Ascending aorta (tissue), 2 donors: ENCODE data around the gene MCF2L. TPM values are rescaled to one million over a fixed set of nuclear protein-coding genes. Genes with fewer than 3 reads are reported as not detected.

Source experiments
- DNase-seq, 2 donors: peaks; one replicate each; pipeline ENCODE4 v3.0.0-alpha.2; 2019; ENCODE audit warnings: low spot score in 2 of 2
- H3K27ac ChIP-seq, 2 donors: fragments of 200-600 bp; sonication (generic); one replicate each; pipeline ENCODE4 v1.5.1; 2016 to 2017; ENCODE audit warnings: mild to moderate bottlenecking in 1 of 2
- H3K27me3 ChIP-seq: fragments of 200-600 bp; sonication (generic); one replicate; pipeline ENCODE4 v1.5.1; 2017
- H3K36me3 ChIP-seq, 2 donors: fragments of 200-600 bp; sonication (generic); one replicate each; pipeline ENCODE4 v1.5.1; 2016
- H3K4me1 ChIP-seq, 2 donors: fragments of 200-600 bp; sonication (generic); one replicate each; pipeline ENCODE4 v1.5.1; 2016 to 2017; ENCODE audit warnings: mild to moderate bottlenecking in 1 of 2
- H3K4me3 ChIP-seq, 2 donors: fragments of 200-600 bp; sonication (generic); one replicate each; pipeline ENCODE4 v1.5.1; 2016 to 2017; ENCODE audit warnings: mild to moderate bottlenecking in 1 of 2
- H3K9me3 ChIP-seq, 2 donors: fragments of 200-600 bp; sonication (generic); one replicate each; pipeline ENCODE4 v1.5.1; 2016
- intact Hi-C: fragments of 100-400 bp; cut with DNase I; formaldehyde crosslinking; loops from one replicate; pipeline ENCODE4 v1.15.1; 2023
- total RNA-seq: library from RNA; depleted of rRNA; stranded (reverse); fragments of >200 nt; gene quantifications from one replicate; pipeline ENCODE4 v1.1.0, GENCODE V29; 2016
- TF ChIP-seq, protein P1 (sequence below), 3 experiments: fragments of 200-600 bp in 2 of 3; fragments of 450-650 bp in 1 of 3; sonication (generic) in 2 of 3; IDR thresholded peaks; one replicate each; pipeline ENCODE4 v1.5.1; 2016 to 2019; ENCODE audit warnings: antibody characterized with exemption in 3 of 3, mild to moderate bottlenecking in 1 of 3, moderate library complexity in 1 of 3

Gene MCF2L
- total RNA-seq, 1 donor from 2014 or later: 112 TPM

DNA sequence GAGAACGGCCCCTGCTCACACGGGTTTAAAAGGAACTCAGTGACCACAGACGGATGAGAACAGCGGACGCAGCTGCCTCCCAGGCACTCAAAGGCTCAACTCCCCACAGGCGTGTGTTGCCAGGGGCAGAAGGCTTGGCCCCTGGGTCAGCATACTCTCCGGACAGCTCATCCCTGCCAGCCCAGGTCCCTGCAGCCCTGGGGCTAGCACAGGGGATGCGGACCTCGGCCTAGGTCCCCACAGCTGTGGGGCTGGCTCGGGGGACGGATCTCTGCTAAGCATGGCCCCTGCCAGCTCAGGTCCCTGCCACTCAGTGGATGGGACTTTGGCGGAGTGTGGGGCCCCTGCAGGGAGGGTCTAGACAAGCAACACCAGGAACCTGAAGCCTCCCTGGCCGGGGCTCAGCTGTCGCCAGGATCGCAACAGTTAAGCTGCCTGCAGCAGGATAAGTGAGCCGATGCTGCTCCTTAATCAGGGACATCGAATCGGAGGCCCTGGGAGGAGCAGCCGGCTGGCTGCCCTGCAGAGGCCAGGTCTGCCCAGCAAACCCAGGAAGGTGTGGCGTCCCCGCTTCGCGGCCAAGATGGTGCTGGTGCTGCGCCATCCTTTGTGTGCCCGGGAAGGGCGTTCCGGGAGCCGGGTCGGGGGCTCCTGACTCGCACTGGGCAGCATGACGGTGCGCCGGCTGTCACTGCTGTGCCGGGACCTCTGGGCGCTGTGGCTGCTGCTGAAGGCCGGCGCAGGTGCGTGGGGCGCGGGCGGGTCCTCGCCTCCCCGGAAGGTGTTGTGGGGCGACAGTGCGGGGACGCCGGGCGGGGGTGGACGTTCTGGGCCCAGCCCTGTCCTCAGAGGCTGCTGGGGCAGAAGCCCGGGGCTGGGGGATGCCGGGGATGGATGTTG lies 32.5 kb downstream of the MCF2L start:
- Histone ChIP-seq H3K27me3 (no peaks in the 10 kb centered on the region), H3K36me3 (no peaks in the 10 kb centered on the region), H3K27ac (no peak overlapping the region), H3K4me3 (peak overlapping the region; percentile 26 to 51), H3K9me3 (no peaks in the 10 kb centered on the region), H3K4me1 (no peaks in the 10 kb centered on the region)
- no peak for DNase-seq
- TF ChIP-seq, protein P1, sequence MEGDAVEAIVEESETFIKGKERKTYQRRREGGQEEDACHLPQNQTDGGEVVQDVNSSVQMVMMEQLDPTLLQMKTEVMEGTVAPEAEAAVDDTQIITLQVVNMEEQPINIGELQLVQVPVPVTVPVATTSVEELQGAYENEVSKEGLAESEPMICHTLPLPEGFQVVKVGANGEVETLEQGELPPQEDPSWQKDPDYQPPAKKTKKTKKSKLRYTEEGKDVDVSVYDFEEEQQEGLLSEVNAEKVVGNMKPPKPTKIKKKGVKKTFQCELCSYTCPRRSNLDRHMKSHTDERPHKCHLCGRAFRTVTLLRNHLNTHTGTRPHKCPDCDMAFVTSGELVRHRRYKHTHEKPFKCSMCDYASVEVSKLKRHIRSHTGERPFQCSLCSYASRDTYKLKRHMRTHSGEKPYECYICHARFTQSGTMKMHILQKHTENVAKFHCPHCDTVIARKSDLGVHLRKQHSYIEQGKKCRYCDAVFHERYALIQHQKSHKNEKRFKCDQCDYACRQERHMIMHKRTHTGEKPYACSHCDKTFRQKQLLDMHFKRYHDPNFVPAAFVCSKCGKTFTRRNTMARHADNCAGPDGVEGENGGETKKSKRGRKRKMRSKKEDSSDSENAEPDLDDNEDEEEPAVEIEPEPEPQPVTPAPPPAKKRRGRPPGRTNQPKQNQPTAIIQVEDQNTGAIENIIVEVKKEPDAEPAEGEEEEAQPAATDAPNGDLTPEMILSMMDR (IDR thresholded peaks at IDR 0.05): no peak
- intact Hi-C loops: no loop called here

DNA sequence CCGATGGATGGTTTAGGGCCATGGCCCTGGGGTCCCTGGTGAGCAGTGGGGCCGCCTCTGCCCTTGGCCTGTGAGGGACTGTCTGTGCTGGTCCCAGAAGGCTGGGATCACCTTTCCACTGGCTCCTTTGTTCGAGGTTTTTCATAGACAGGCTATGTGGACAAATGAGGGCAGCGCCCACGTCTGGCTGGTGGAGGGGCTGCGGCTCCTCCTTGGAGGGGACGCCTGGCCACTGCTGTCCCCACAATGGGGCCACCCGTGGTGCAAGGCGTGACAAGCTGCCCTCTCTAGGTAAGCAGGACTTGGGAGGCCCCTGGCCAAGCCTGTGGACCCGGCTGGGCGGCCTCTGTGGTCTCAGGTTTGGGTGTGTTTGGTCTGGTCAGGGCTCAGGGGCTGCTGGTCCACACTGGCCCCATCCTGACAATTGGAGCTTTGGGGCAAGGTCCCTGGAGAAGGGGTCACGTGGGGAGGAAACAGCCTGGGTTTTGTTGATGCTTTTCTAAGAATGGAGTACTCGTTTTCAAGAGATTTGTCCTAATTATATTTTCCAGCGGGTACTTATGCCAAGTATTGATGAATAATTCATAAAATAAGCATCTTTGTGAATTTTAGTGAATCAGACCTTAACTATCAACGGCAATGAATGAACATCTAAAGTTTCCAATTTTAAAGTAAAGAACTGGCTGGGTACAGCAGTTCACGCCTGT lies 33.3 kb downstream of the MCF2L start:
- intact Hi-C loops: no loop called here
- DNase-seq: no peak
- Histone ChIP-seq H3K9me3 (no peaks in the 10 kb centered on the region), H3K4me3 (peak overlapping the region in 1 of 2 donors; percentile 51), H3K36me3 (no peaks in the 10 kb centered on the region), H3K27me3 (no peaks in the 10 kb centered on the region), H3K4me1 (no peaks in the 10 kb centered on the region), H3K27ac (no peak overlapping the region)
- TF ChIP-seq, protein P1 (IDR thresholded peaks at IDR 0.05): no peak

DNA sequence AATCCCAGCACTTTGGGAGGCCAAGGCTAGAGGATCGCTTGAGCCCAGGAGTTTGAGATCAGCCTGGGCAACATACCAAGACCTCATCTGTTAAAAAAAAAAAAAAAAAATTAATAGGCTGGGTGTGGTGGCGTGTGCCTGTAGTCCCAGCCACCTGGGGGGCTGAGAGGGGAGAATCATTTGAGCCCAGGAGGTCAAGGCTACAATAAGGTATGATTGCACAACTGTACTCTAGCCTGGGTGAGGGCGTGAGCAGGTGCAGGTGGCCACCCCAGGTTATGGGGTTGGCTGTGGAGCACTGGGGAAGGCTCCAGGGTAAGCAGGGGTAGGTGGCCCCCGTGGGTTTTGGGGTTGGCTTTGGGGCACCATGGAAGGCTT lies 33.9 kb downstream of the MCF2L start:
- intact Hi-C loops: no loop called here

GRCh38 chr13:113004126-113004525 lies 35.1 kb downstream of the MCF2L start:
- Histone ChIP-seq H3K27ac (no peak overlapping the region), H3K36me3 (no peaks in the 10 kb centered on the region), H3K4me3 (no peak overlapping the region), H3K9me3 (no peaks in the 10 kb centered on the region), H3K27me3 (no peaks in the 10 kb centered on the region), H3K4me1 (no peaks in the 10 kb centered on the region)
- intact Hi-C loops: no loop called here
- DNase-seq: no peak
- TF ChIP-seq, protein P1 (IDR thresholded peaks at IDR 0.05): no peak

More for the DNA sequence above, 33.9 kb downstream of the MCF2L start:
- Histone ChIP-seq H3K4me1 (no peaks in the 10 kb centered on the region), H3K27me3 (no peaks in the 10 kb centered on the region), H3K27ac (no peak overlapping the region), H3K4me3 (no peak overlapping the region), H3K9me3 (no peaks in the 10 kb centered on the region), H3K36me3 (no peaks in the 10 kb centered on the region)
- TF ChIP-seq, protein P1 (IDR thresholded peaks at IDR 0.05): no peak
- DNase-seq: no peak

DNA sequence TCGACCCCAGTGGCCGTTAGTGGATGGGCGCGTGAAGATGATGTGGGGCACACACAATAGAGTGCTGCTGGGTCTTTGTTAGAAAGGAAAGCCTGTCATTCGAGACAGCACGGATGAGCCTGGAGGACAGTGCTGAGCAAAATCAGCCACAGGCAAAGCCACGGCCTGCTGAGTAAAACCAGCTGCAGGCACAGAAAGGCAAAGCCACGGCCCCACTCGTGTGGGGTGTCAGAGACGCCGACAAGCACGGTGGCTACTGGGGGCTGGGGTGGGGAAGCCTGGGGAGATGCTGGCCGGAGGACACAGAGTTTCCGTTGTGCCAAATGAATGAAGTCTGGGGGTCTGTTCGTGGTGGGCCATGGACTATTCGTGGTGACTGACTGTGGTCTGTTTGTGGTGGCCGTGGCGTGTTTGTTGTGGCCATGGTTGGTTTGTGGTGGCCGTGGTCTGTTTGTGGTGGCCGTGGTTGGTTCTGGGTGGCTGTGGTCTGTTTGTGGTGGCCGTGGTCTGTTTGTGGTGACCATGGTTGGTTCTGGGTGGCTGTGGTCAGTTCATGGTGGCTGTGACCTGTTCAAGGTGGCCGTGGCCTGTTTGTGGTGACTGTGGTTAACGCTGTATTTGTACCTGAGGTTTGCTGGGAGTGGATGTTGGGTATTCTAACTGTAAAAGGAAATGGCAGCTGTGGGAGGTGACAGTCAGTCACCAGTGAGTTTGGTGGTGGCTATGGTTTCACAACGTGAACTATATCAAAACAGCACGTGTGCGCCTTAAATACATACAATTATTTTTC lies 36.3 kb downstream of the MCF2L start:
- no peaks in the 10 kb centered on the region for H3K9me3 ChIP-seq
- TF ChIP-seq, protein P1 (IDR thresholded peaks at IDR 0.05): no peak
- intact Hi-C loops: no loop called here
- H3K4me3 ChIP-seq: no peak overlapping the region
- H3K36me3 ChIP-seq: no peaks in the 10 kb centered on the region
- no peaks in the 10 kb centered on the region for H3K4me1 ChIP-seq
- no peaks in the 10 kb centered on the region for H3K27me3 ChIP-seq
- no peak for DNase-seq
- no peak overlapping the region for H3K27ac ChIP-seq
